ENCODE data around the gene ELP4.

- TF ChIP-seq EZH2 (IDR thresholded peaks at IDR 0.05; ENCODE audit: insufficient read depth, poor library complexity, severe bottlenecking) (no peak), EZH2phosphoT487 (IDR thresholded peaks at IDR 0.05; ENCODE audit: insufficient read depth, low read depth) (no peak)
Observed at GRCh38 chr11:31478223-31478590, 31.4 kb upstream of the ELP4 start.

Data from GM23248 (cell line).